OCI-LY3 (cell line): ENCODE data around the gene PPARG.

Source experiments
- H2AFZ ChIP-seq: fragments of 200-600, 300-600 bp; shearing (Covaris generic); 2 replicates; pipeline ENCODE4 v1.6.0; 2014; ENCODE audit warnings: antibody characterized with exemption, low read depth, low read length
- H3K27ac ChIP-seq: fragments of 200-600, 300-600 bp; sonication (generic); 2 replicates; pipeline ENCODE4 v1.5.1; 2014; ENCODE audit warnings: mild to moderate bottlenecking, low read length, moderate library complexity, mixed read lengths
- H3K27me3 ChIP-seq: fragments of 200-600, 300-600 bp; sonication (generic); 2 replicates; pipeline ENCODE4 v1.6.1; 2014; ENCODE audit warnings: low read depth, low read length, mixed read lengths
- H3K36me3 ChIP-seq: fragments of 200-600, 300-600 bp; sonication (generic); replicated peaks from 2 replicates; pipeline ENCODE3; 2014; ENCODE audit warnings: low read depth, low read length, mixed read lengths
- H3K4me1 ChIP-seq: fragments of 300-600, 200-600 bp; sonication (generic); 2 replicates; pipeline ENCODE4 v1.6.1; 2014; ENCODE audit warnings: low read length, mixed read lengths
- H3K4me2 ChIP-seq: fragments of 200-600, 300-600 bp; sonication (generic); 2 replicates; pipeline ENCODE4 v1.6.1; 2014; ENCODE audit warnings: low read length, mixed read lengths
- H3K4me3 ChIP-seq: fragments of 300-600, 200-600 bp; sonication (generic); 2 replicates; pipeline ENCODE4 v1.5.1; 2014; ENCODE audit warnings: antibody characterized with exemption, mild to moderate bottlenecking, low read length, moderate library complexity
- H3K79me2 ChIP-seq: fragments of 300-600, 200-600 bp; shearing (Covaris generic); 2 replicates; pipeline ENCODE4 v1.6.1; 2014; ENCODE audit warnings: mild to moderate bottlenecking, low read length, mixed read lengths
- H3K9ac ChIP-seq: fragments of 300-600, 200-600 bp; shearing (Covaris generic); 2 replicates; pipeline ENCODE4 v1.6.0; 2014; ENCODE audit warnings: mild to moderate bottlenecking, low read length, moderate library complexity
- H3K9me3 ChIP-seq: fragments of 200-600, 300-600 bp; shearing (Covaris generic); 2 replicates; pipeline ENCODE4 v1.6.1; 2014; ENCODE audit warnings: low read length, mixed read lengths; ENCODE audit not compliant: insufficient read depth
- H4K20me1 ChIP-seq: fragments of 200-600, 300-600 bp; sonication (generic); 2 replicates; pipeline ENCODE4 v1.6.1; 2016; ENCODE audit warnings: low read length, mixed read lengths; ENCODE audit not compliant: insufficient read depth
- CTCF ChIP-seq: fragments of 200-600, 300-600 bp; sonication (generic); IDR thresholded peaks from 2 replicates; pipeline ENCODE4 v1.5.1; 2014; ENCODE audit warnings: antibody characterized with exemption, low read length, low read depth
- EZH2phosphoT487 ChIP-seq: fragments of 200-600 bp; shearing (Covaris generic); IDR thresholded peaks from 2 replicates; pipeline ENCODE4 v1.6.1; 2018; ENCODE audit warnings: antibody characterized with exemption, mixed run types, low read depth

Gene PPARG

DNA sequence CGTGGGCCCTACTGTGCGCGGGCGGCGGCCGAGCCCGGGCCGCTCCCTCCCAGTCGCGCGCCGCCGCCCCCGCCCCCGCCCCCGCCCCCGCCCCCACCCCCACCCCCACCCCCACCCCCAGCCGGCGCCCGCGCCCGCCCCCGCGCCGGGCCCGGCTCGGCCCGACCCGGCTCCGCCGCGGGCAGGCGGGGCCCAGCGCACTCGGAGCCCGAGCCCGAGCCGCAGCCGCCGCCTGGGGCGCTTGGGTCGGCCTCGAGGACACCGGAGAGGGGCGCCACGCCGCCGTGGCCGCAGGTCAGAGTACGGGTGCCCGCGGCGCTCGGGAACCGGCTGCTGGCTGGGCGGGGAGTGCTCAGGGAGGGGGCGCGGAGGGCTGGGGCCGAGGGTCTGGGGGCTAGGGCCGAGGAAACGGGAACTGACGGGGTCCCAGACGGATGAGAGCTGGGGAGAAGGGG, 1.1 kb upstream of the PPARG start:
- Histone ChIP-seq H3K4me2 (no peak overlapping the region), H4K20me1 (no peaks in the 10 kb centered on the region), H3K4me3 (no peak overlapping the region), H3K27me3 (no peaks in the 10 kb centered on the region), H3K9me3 (no peaks in the 10 kb centered on the region), H3K79me2 (no peaks in the 10 kb centered on the region), H3K9ac (no peak overlapping the region), H3K27ac (no peak overlapping the region), H2AFZ (no peak overlapping the region), H3K36me3 (no peaks in the 10 kb centered on the region), H3K4me1 (no peaks in the 10 kb centered on the region)
- TF ChIP-seq CTCF (no peak), EZH2phosphoT487 (no peak)

DNA sequence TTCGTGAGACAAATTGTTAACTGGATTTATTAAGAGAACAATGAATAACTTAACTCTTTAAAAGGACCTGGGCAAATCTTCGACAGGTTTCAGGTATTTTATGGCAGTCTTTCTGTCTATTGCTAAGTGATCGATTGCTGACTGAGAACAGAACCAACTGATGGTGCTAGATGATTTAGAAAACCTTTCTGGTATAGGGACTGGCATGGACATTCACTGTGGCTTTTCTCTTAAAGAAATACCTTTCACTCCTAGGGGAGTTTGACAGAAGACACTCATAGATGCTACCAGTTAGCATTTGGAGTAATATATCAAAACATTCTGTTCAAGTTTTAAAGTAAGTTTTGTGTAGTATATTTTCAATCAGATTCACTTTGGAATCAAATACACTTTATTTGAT, 654 bp downstream of the PPARG start:
- Histone ChIP-seq H3K9me3 (no peaks in the 10 kb centered on the region), H2AFZ (no peak overlapping the region), H3K27me3 (no peaks in the 10 kb centered on the region), H3K4me3 (no peak overlapping the region), H3K79me2 (no peaks in the 10 kb centered on the region), H3K9ac (no peak overlapping the region), H3K4me1 (no peaks in the 10 kb centered on the region), H3K36me3 (no peaks in the 10 kb centered on the region), H4K20me1 (no peaks in the 10 kb centered on the region), H3K4me2 (no peak overlapping the region), H3K27ac (no peak overlapping the region)
- TF ChIP-seq CTCF (no peak), EZH2phosphoT487 (no peak)

DNA sequence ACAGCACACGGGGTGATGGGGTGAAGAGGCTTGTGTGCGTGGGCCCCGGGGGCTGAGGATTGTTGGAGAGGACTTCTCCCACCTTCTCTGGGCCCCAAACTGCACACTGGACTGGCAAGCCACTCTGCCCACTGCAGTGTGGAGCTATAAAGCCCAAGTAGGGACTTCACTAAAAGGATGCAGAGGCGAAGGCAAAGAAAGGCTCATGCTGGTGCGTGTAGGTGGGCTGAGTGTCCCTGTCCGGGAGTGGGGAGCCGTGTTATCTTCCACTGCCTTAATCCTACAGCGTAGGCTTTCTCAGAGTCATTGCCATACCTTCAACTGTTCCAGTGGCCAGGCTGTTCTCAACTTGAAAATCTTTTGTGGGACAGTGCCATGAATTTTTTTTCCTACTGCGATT, 3.9 kb downstream of the PPARG start:
- no peak overlapping the region for H3K27ac ChIP-seq
- no peaks in the 10 kb centered on the region for H3K4me1 ChIP-seq
- H3K4me2 ChIP-seq: no peak overlapping the region
- no peaks in the 10 kb centered on the region for H3K9me3 ChIP-seq
- H4K20me1 ChIP-seq: no peaks in the 10 kb centered on the region
- H3K36me3 ChIP-seq: no peaks in the 10 kb centered on the region
- no peaks in the 10 kb centered on the region for H3K79me2 ChIP-seq
- H3K4me3 ChIP-seq: no peak overlapping the region
- no peaks in the 10 kb centered on the region for H3K27me3 ChIP-seq
- TF ChIP-seq CTCF: no peak
- TF ChIP-seq EZH2phosphoT487: no peak
- H3K9ac ChIP-seq: no peak overlapping the region
- no peak overlapping the region for H2AFZ ChIP-seq

DNA sequence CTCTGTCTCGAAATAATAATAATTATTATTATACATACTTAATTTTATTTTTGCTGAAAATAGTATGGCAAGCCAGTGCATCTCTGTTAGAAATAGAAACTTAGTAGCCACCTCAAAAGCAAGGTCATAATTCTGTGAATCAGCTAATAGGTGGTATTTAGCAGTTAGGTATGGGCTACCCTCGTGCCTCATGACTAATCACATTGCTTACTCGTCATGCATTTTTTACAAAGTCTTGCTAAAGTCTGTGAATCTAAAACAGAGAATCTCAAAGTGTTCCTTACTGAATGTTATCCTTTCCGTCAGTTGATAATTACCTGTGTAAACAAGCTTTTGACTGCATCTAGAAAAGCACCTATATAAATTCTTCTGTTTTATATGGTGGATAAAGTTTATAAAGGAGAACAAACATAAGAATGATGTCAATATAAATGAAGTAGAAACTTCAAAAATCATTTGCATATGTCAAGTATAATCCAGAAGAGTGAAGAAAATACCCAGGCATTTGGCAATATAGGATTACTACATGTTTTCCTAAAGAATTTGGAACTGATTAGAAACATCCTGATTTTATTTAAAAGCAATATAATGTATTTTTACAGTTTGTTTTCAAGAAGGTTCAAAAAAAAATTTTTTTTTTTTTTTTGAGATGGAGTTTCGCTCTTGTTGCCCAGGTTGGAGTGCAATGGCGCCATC, 6.2 kb downstream of the PPARG start:
- Histone ChIP-seq H2AFZ (no peak overlapping the region), H3K36me3 (no peaks in the 10 kb centered on the region), H3K27ac (no peak overlapping the region), H3K9ac (no peak overlapping the region), H3K79me2 (no peaks in the 10 kb centered on the region), H3K4me3 (no peak overlapping the region), H3K9me3 (no peaks in the 10 kb centered on the region), H3K4me1 (no peaks in the 10 kb centered on the region), H3K27me3 (no peaks in the 10 kb centered on the region), H4K20me1 (no peaks in the 10 kb centered on the region), H3K4me2 (no peak overlapping the region)
- TF ChIP-seq EZH2phosphoT487 (no peak), CTCF (no peak)
